ENCODE data around the gene SCG2. TPM values are rescaled to one million over a fixed set of nuclear protein-coding genes. Genes with fewer than 3 reads are reported as not detected.

SCG2 gene
- total RNA-seq, 1 experiment from 2014 or later, result 0.11 TPM

DNA sequence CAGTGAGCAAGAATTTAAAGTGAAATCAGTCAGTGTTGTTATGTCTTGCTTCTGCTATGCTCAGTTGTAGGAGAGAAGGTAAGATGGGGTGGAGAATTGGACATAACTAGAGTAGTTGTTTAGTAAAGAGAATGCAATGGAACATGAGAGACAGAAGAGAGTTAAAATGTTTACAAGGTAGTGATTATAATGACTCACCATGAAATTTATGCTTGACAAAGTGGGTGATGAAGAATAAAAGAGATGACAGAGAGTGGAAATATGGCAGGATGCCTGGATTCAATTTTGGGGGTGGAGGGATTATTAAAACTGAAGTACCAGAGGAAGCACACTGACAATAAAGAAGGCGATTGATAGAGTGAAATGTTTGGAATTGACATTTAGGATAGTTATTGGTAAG lies 10.6 kb downstream of the SCG2 start:
- no peak overlapping the region for H3K4me3 Mint-ChIP-seq
- POLR2A ChIA-PET, result no interaction called here
- no peak for DNase-seq (ENCODE audit: low spot score)
- no peaks in the 10 kb centered on the region for H3K9me3 Mint-ChIP-seq
- ATAC-seq, result no peak
- no peak overlapping the region for H3K27ac Mint-ChIP-seq
- H3K36me3 Mint-ChIP-seq, result no peaks in the 10 kb centered on the region
- TF ChIP-seq ZNF396 (CRISPR knock-in tag; IDR thresholded peaks at IDR 0.05; ENCODE audit: borderline replicate concordance) (no peak), OVOL2 (CRISPR knock-in tag; IDR thresholded peaks at IDR 0.05; ENCODE audit: borderline replicate concordance) (no peak), CBFB (CRISPR knock-in tag; IDR thresholded peaks at IDR 0.05; ENCODE audit: low read depth) (no peak), GTF2I (CRISPR knock-in tag; conservative IDR thresholded peaks at IDR 0.05) (no peak), NFYB (CRISPR knock-in tag; conservative IDR thresholded peaks at IDR 0.05; ENCODE audit: low read depth) (no peak), NFE2L1 (CRISPR knock-in tag; IDR thresholded peaks at IDR 0.05) (no peak), ZNF219 (CRISPR knock-in tag; IDR thresholded peaks at IDR 0.05; ENCODE audit: borderline replicate concordance) (no peak), SMAD4 (CRISPR knock-in tag; IDR thresholded peaks at IDR 0.05) (no peak), ZNF232 (CRISPR knock-in tag; IDR thresholded peaks at IDR 0.05) (no peak)
- TF ChIP-seq, protein P1, sequence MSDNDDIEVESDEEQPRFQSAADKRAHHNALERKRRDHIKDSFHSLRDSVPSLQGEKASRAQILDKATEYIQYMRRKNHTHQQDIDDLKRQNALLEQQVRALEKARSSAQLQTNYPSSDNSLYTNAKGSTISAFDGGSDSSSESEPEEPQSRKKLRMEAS (CRISPR knock-in tag; IDR thresholded peaks at IDR 0.05), result no peak
- TF ChIP-seq, protein P2, sequence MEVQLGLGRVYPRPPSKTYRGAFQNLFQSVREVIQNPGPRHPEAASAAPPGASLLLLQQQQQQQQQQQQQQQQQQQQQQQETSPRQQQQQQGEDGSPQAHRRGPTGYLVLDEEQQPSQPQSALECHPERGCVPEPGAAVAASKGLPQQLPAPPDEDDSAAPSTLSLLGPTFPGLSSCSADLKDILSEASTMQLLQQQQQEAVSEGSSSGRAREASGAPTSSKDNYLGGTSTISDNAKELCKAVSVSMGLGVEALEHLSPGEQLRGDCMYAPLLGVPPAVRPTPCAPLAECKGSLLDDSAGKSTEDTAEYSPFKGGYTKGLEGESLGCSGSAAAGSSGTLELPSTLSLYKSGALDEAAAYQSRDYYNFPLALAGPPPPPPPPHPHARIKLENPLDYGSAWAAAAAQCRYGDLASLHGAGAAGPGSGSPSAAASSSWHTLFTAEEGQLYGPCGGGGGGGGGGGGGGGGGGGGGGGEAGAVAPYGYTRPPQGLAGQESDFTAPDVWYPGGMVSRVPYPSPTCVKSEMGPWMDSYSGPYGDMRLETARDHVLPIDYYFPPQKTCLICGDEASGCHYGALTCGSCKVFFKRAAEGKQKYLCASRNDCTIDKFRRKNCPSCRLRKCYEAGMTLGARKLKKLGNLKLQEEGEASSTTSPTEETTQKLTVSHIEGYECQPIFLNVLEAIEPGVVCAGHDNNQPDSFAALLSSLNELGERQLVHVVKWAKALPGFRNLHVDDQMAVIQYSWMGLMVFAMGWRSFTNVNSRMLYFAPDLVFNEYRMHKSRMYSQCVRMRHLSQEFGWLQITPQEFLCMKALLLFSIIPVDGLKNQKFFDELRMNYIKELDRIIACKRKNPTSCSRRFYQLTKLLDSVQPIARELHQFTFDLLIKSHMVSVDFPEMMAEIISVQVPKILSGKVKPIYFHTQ (CRISPR knock-in tag; IDR thresholded peaks at IDR 0.05), result no peak
- TF ChIP-seq, protein P3, sequence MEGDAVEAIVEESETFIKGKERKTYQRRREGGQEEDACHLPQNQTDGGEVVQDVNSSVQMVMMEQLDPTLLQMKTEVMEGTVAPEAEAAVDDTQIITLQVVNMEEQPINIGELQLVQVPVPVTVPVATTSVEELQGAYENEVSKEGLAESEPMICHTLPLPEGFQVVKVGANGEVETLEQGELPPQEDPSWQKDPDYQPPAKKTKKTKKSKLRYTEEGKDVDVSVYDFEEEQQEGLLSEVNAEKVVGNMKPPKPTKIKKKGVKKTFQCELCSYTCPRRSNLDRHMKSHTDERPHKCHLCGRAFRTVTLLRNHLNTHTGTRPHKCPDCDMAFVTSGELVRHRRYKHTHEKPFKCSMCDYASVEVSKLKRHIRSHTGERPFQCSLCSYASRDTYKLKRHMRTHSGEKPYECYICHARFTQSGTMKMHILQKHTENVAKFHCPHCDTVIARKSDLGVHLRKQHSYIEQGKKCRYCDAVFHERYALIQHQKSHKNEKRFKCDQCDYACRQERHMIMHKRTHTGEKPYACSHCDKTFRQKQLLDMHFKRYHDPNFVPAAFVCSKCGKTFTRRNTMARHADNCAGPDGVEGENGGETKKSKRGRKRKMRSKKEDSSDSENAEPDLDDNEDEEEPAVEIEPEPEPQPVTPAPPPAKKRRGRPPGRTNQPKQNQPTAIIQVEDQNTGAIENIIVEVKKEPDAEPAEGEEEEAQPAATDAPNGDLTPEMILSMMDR (IDR thresholded peaks at IDR 0.05), result no peak
- TF ChIP-seq, protein P4, sequence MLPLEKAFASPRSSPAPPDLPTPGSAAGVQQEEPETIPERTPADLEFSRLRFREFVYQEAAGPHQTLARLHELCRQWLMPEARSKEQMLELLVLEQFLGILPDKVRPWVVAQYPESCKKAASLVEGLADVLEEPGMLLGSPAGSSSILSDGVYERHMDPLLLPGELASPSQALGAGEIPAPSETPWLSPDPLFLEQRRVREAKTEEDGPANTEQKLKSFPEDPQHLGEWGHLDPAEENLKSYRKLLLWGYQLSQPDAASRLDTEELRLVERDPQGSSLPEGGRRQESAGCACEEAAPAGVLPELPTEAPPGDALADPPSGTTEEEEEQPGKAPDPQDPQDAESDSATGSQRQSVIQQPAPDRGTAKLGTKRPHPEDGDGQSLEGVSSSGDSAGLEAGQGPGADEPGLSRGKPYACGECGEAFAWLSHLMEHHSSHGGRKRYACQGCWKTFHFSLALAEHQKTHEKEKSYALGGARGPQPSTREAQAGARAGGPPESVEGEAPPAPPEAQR (CRISPR knock-in tag; IDR thresholded peaks at IDR 0.05), result no peak
- TF ChIP-seq, protein P5, sequence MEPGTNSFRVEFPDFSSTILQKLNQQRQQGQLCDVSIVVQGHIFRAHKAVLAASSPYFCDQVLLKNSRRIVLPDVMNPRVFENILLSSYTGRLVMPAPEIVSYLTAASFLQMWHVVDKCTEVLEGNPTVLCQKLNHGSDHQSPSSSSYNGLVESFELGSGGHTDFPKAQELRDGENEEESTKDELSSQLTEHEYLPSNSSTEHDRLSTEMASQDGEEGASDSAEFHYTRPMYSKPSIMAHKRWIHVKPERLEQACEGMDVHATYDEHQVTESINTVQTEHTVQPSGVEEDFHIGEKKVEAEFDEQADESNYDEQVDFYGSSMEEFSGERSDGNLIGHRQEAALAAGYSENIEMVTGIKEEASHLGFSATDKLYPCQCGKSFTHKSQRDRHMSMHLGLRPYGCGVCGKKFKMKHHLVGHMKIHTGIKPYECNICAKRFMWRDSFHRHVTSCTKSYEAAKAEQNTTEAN (CRISPR knock-in tag; IDR thresholded peaks at IDR 0.05), result no peak
- TF ChIP-seq, protein P6, sequence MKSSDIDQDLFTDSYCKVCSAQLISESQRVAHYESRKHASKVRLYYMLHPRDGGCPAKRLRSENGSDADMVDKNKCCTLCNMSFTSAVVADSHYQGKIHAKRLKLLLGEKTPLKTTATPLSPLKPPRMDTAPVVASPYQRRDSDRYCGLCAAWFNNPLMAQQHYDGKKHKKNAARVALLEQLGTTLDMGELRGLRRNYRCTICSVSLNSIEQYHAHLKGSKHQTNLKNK (CRISPR knock-in tag; IDR thresholded peaks at IDR 0.05), result no peak
- TF ChIP-seq, protein P7, sequence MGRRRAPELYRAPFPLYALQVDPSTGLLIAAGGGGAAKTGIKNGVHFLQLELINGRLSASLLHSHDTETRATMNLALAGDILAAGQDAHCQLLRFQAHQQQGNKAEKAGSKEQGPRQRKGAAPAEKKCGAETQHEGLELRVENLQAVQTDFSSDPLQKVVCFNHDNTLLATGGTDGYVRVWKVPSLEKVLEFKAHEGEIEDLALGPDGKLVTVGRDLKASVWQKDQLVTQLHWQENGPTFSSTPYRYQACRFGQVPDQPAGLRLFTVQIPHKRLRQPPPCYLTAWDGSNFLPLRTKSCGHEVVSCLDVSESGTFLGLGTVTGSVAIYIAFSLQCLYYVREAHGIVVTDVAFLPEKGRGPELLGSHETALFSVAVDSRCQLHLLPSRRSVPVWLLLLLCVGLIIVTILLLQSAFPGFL (CRISPR knock-in tag; IDR thresholded peaks at IDR 0.05; ENCODE audit: borderline replicate concordance), result no peak
- TF ChIP-seq, protein P8, sequence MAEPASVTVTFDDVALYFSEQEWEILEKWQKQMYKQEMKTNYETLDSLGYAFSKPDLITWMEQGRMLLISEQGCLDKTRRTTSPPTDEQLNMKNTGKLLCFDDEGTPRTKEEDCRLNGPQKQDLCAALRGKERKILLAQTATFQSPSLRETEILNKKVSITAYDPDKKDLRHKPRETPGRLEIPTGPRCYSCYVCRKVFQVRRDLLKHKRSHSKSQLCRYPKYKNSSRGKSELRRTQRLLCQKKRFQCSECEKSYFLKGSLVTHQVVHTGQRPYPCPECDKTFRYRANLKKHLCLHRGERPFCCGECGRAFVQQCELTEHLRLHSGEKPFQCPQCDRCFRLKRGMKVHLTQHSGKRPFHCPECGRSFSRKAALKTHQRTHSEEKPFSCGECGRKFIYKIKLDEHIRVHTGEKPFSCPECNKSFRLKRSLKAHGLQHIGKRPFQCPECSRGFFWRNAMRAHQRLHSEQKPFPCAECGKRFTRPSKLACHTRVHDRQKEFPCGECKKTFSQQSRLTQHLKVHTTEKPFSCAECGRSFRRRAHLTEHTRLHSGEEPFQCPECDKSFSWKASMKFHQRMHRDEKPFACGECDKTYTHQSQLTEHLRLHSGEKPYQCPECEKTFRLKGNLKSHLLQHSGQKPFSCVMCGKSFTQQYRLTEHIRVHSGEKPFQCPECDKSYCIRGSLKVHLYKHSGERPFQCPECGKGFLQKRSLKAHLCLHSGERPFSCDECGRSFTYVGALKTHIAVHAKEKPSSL (CRISPR knock-in tag; conservative IDR thresholded peaks at IDR 0.05), result no peak
- TF ChIP-seq, protein P9, sequence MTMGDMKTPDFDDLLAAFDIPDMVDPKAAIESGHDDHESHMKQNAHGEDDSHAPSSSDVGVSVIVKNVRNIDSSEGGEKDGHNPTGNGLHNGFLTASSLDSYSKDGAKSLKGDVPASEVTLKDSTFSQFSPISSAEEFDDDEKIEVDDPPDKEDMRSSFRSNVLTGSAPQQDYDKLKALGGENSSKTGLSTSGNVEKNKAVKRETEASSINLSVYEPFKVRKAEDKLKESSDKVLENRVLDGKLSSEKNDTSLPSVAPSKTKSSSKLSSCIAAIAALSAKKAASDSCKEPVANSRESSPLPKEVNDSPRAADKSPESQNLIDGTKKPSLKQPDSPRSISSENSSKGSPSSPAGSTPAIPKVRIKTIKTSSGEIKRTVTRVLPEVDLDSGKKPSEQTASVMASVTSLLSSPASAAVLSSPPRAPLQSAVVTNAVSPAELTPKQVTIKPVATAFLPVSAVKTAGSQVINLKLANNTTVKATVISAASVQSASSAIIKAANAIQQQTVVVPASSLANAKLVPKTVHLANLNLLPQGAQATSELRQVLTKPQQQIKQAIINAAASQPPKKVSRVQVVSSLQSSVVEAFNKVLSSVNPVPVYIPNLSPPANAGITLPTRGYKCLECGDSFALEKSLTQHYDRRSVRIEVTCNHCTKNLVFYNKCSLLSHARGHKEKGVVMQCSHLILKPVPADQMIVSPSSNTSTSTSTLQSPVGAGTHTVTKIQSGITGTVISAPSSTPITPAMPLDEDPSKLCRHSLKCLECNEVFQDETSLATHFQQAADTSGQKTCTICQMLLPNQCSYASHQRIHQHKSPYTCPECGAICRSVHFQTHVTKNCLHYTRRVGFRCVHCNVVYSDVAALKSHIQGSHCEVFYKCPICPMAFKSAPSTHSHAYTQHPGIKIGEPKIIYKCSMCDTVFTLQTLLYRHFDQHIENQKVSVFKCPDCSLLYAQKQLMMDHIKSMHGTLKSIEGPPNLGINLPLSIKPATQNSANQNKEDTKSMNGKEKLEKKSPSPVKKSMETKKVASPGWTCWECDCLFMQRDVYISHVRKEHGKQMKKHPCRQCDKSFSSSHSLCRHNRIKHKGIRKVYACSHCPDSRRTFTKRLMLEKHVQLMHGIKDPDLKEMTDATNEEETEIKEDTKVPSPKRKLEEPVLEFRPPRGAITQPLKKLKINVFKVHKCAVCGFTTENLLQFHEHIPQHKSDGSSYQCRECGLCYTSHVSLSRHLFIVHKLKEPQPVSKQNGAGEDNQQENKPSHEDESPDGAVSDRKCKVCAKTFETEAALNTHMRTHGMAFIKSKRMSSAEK (CRISPR knock-in tag; IDR thresholded peaks at IDR 0.05; ENCODE audit: borderline replicate concordance), result no peak
- no peaks in the 10 kb centered on the region for H3K4me1 Mint-ChIP-seq
- CTCF ChIA-PET, result no interaction called here
- H3K27me3 Mint-ChIP-seq (ENCODE audit: low read depth), result no peaks in the 10 kb centered on the region
